Smooth muscle cell (in vitro differentiated cells): ENCODE data around the gene VSX1. TPM values are rescaled to one million over a fixed set of nuclear protein-coding genes. Genes with fewer than 3 reads are reported as not detected.

Source experiments
- DNase-seq: peaks from one replicate; lab custom pipeline; 2025; ENCODE audit not compliant: unreplicated experiment; lab: John Stamatoyannopoulos, UW
- H2AFZ ChIP-seq: fragments of 200-600 bp; sonication (generic); 2 replicates; pipeline ENCODE4 v1.6.0; 2016; ENCODE audit warnings: antibody characterized with exemption, low read depth, mild to moderate bottlenecking
- H3F3A ChIP-seq: fragments of 200-600 bp; sonication (generic); 2 replicates; pipeline ENCODE4 v1.6.0; 2017; ENCODE audit warnings: antibody characterized with exemption, low read depth
- H3K27ac ChIP-seq: fragments of 200-600 bp; sonication (generic); 2 replicates; pipeline ENCODE4 v1.5.1; 2016; ENCODE audit warnings: low read depth, mild to moderate bottlenecking
- H3K27me3 ChIP-seq: fragments of 200-600 bp; sonication (generic); 2 replicates; pipeline ENCODE4 v1.6.1; 2016; ENCODE audit warnings: low read depth, mild to moderate bottlenecking
- H3K36me3 ChIP-seq: fragments of 200-600 bp; sonication (generic); 2 replicates; pipeline ENCODE4 v1.5.1; 2016; ENCODE audit warnings: low read depth
- H3K4me1 ChIP-seq: fragments of 200-600 bp; sonication (generic); 2 replicates; pipeline ENCODE4 v1.5.1; 2016; ENCODE audit warnings: low read depth
- H3K4me2 ChIP-seq: fragments of 200-600 bp; sonication (generic); 2 replicates; pipeline ENCODE4 v1.6.0; 2016; ENCODE audit warnings: mild to moderate bottlenecking
- H3K4me3 ChIP-seq: fragments of 200-600 bp; sonication (generic); 2 replicates; pipeline ENCODE4 v1.5.1; 2016; ENCODE audit warnings: mild to moderate bottlenecking
- H3K79me2 ChIP-seq: fragments of 200-600 bp; sonication (generic); 2 replicates; pipeline ENCODE4 v1.6.0; 2016; ENCODE audit warnings: low read depth, mild to moderate bottlenecking
- H3K9ac ChIP-seq: fragments of 200-600 bp; sonication (generic); 2 replicates; pipeline ENCODE4 v1.6.0; 2016; ENCODE audit warnings: low read depth
- H3K9me3 ChIP-seq: fragments of 200-600 bp; sonication (generic); replicated peaks from 2 replicates; pipeline ENCODE4 v1.5.1; 2016; ENCODE audit warnings: low read depth
- H4K20me1 ChIP-seq: fragments of 200-600 bp; sonication (generic); 2 replicates; pipeline ENCODE4 v1.6.0; 2016; ENCODE audit warnings: low read depth
- WGBS: methylation state at CpG from one replicate; pipeline ENCODE4 v1.1.7; 2016; ENCODE audit warnings: low lambda C conversion rate; 5-methylcytosine and 5-hydroxymethylcytosine counted together
- polyA plus RNA-seq: library from polyadenylated mRNA; unstranded; fragments of >200 nt; fragmentation: Nextera tagmentation; extraction: Ambion mirVana; gene quantifications from 2 replicates; pipeline ENCODE4 v1.2.1, GENCODE V29; 2016
- total RNA-seq: library from RNA; depleted of rRNA; stranded (reverse); fragments of >200 nt; gene quantifications from 2 replicates; pipeline ENCODE4 v1.2.3, GENCODE V29; 2014
- TF ChIP-seq, protein P1 (sequence below): fragments of 200-600 bp; sonication (generic); IDR thresholded peaks from 2 replicates; pipeline ENCODE4 v1.5.1; 2017; ENCODE audit warnings: borderline replicate concordance, mild to moderate bottlenecking, antibody characterized with exemption; ENCODE audit not compliant: insufficient read depth, poor library complexity, severe bottlenecking

The VSX1 gene
- total and polyA plus RNA-seq, 2 experiments from 2014 or later, result not detected

DNA sequence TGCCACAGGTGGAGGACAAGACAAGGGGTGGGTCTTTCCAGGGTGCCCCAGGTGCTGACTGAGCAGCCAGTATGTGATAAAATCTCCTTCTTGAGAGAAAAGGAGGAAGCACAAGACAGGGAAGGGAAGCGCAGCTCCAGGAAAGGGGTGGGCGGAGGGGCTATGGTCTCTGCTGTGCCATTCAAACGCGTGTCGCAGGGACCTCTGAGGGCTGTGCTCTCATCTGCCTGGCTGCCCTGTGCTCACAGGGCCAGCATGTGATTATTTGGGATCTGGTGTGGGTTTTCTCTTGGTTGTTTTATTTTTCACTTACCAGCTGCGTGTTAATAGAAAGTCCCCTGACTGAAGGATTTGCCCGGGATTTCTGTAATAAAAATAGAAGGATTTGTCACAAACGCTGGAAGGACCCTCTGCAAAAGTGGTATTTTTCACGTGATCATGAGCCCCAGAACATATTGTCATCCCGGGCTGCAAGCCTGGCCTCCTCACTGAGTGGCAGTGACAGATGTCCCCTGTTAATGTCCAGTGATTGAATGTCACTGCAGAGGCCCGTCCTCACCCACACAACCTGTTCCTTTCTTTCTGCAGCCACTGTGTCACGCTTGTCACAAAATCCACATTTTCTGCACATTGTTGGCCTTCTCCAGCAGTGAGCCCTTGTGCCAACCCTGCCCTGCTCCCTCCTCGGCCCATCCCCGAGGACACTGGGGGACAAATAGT lies 35.0 kb upstream of the VSX1 start:
- no peak overlapping the region for H3K9ac ChIP-seq

DNA sequence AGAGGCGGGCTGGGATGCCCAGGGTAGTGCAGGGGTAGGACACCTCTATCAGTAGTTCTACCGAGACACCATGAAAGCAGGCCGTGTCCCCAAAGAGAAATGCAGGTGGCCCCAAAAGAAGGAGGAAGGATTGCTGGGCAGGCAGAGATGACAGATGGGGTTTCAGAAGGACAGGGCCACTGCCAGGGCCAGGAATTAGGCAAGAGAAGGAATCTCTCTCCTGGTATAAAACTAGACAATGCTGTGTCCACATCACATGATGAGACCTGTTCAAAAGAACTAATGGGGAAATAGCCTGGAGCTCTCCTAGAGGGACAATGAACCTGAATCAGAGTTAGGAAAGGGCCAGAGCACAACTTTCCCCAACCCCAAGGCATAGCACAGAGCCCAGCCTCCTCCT lies 21.6 kb upstream of the VSX1 start:
- WGBS, result 94% methylated on average over 3 of the region's 3 CpGs
- no peak for DNase-seq
- Histone ChIP-seq H3F3A (no peaks in the 10 kb centered on the region), H4K20me1 (no peaks in the 10 kb centered on the region), H3K27ac (no peak overlapping the region), H3K4me1 (no peaks in the 10 kb centered on the region), H2AFZ (no peak overlapping the region), H3K4me3 (no peak overlapping the region), H3K9me3 (no peaks in the 10 kb centered on the region), H3K27me3 (peaks cover 5% of the 10 kb centered on the region), H3K36me3 (no peaks in the 10 kb centered on the region), H3K79me2 (no peaks in the 10 kb centered on the region), H3K4me2 (no peak overlapping the region), H3K9ac (no peak overlapping the region)
- TF ChIP-seq, protein P1, sequence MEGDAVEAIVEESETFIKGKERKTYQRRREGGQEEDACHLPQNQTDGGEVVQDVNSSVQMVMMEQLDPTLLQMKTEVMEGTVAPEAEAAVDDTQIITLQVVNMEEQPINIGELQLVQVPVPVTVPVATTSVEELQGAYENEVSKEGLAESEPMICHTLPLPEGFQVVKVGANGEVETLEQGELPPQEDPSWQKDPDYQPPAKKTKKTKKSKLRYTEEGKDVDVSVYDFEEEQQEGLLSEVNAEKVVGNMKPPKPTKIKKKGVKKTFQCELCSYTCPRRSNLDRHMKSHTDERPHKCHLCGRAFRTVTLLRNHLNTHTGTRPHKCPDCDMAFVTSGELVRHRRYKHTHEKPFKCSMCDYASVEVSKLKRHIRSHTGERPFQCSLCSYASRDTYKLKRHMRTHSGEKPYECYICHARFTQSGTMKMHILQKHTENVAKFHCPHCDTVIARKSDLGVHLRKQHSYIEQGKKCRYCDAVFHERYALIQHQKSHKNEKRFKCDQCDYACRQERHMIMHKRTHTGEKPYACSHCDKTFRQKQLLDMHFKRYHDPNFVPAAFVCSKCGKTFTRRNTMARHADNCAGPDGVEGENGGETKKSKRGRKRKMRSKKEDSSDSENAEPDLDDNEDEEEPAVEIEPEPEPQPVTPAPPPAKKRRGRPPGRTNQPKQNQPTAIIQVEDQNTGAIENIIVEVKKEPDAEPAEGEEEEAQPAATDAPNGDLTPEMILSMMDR, result no peak

More for the DNA sequence above, 35.0 kb upstream of the VSX1 start:
- no peaks in the 10 kb centered on the region for H3K4me1 ChIP-seq
- no peak overlapping the region for H3K27ac ChIP-seq
- DNase-seq, result no peak
- 72% methylated on average over 14 of the region's 14 CpGs for WGBS
- H3K4me2 ChIP-seq, result no peak overlapping the region
- no peaks in the 10 kb centered on the region for H3F3A ChIP-seq
- peaks cover 26% of the 10 kb centered on the region for H3K27me3 ChIP-seq
- no peaks in the 10 kb centered on the region for H3K79me2 ChIP-seq
- no peak overlapping the region for H2AFZ ChIP-seq
- no peaks in the 10 kb centered on the region for H3K9me3 ChIP-seq
- TF ChIP-seq, protein P1, result no peak
- no peak overlapping the region for H3K4me3 ChIP-seq
- no peaks in the 10 kb centered on the region for H3K36me3 ChIP-seq
- H4K20me1 ChIP-seq, result no peaks in the 10 kb centered on the region

DNA sequence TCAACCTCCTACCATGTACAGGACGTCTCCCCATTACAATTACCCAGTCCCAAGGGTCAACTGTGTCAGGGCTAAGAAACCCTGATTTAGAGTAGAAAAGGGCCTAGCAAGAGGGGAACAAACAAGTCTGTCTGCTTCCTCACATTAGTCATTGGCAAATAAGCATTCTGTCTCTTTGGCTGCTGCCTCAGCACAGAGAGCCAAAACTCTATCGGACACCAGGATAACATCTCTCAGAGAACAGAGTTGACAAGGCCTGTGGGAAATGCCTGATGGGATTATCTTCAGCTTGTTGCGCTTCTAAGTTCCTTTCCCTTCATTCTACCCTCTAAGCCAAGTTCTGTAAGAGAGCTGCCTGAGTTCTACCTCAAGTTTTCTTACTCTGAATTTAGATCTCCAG lies 19.0 kb upstream of the VSX1 start:
- Histone ChIP-seq H3K4me1 (no peaks in the 10 kb centered on the region), H4K20me1 (no peaks in the 10 kb centered on the region), H3K9ac (no peak overlapping the region), H2AFZ (no peak overlapping the region), H3K27ac (no peak overlapping the region), H3F3A (no peaks in the 10 kb centered on the region), H3K27me3 (peaks cover 14% of the 10 kb centered on the region), H3K36me3 (no peaks in the 10 kb centered on the region), H3K4me3 (no peak overlapping the region), H3K9me3 (no peaks in the 10 kb centered on the region), H3K79me2 (no peaks in the 10 kb centered on the region), H3K4me2 (no peak overlapping the region)
- TF ChIP-seq, protein P1, result no peak
- 87% methylated on average over 3 of the region's 3 CpGs for WGBS
- no peak for DNase-seq

DNA sequence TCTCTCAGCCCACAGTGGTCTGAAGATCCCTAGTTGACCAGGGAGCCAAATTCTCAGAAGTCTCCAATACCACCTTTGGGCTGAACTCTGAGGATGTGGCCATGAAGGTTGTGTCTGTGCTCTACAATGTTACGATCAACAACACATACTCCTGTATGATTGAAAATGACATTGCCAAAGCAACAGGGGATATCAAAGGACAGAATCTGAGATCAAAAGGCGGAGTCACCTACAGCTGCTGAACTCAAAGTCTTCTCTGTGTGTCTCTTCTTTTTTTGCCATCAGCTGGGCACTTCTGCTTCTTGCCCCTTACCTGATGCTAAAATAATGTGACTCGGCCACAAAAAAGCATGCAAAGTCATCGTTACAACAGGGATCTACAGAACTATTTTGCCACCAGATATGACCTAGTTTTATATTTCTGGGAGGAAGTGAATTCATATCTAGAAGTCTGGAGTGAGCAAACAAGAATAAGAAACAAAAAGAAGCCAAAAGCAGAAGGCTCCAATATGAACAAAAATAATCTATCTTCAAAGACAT lies 17.7 kb upstream of the VSX1 start:
- Histone ChIP-seq H3K4me1 (no peaks in the 10 kb centered on the region), H3K79me2 (no peaks in the 10 kb centered on the region), H3F3A (no peaks in the 10 kb centered on the region), H3K4me2 (no peak overlapping the region), H3K9me3 (no peaks in the 10 kb centered on the region), H3K27ac (no peak overlapping the region), H3K9ac (no peak overlapping the region), H2AFZ (no peak overlapping the region), H3K27me3 (peaks cover 20% of the 10 kb centered on the region), H4K20me1 (no peaks in the 10 kb centered on the region), H3K36me3 (no peaks in the 10 kb centered on the region), H3K4me3 (no peak overlapping the region)
- no peak for DNase-seq
- WGBS, result 80% methylated on average over 4 of the region's 4 CpGs
- TF ChIP-seq, protein P1, result no peak
